Liver (tissue), 3 donors: ENCODE results near the gene BAK1.

ENCODE experiments used
- EGR1 ChIP-seq, 2 donors: IDR thresholded peaks; 2 replicates each; pipeline ENCODE4 v1.6.1; 2016 to 2018; ENCODE audit warnings: antibody characterized with exemption in 2 of 2, low read depth in 2 of 2
- FOXA1 ChIP-seq: IDR thresholded peaks from 2 replicates; pipeline ENCODE4 v1.6.1; 2016; ENCODE audit warnings: antibody characterized with exemption
- HNF4G ChIP-seq: IDR thresholded peaks from 2 replicates; pipeline ENCODE4 v1.6.1; 2016; ENCODE audit warnings: antibody characterized with exemption
- JUND ChIP-seq, 2 donors: IDR thresholded peaks; 2 replicates each; pipeline ENCODE4 v1.6.1; 2016; ENCODE audit warnings: antibody characterized with exemption in 2 of 2
- MAX ChIP-seq: IDR thresholded peaks from 2 replicates; pipeline ENCODE4 v1.6.1; 2016; ENCODE audit warnings: antibody characterized with exemption
- YY1 ChIP-seq: IDR thresholded peaks from 2 replicates; pipeline ENCODE4 v1.6.1; 2016; ENCODE audit warnings: antibody characterized with exemption, mild to moderate bottlenecking
- TF ChIP-seq, protein P1 (sequence below): fragments of 150-350 bp; IDR thresholded peaks from 2 replicates; pipeline ENCODE4 v1.5.1; 2017; ENCODE audit warnings: improper control_type of control experiment, low read depth, low read length; ENCODE audit not compliant: missing input control
- TF ChIP-seq, protein P2 (sequence below): IDR thresholded peaks from 2 replicates; pipeline ENCODE4 v1.6.1; 2016; ENCODE audit warnings: antibody characterized with exemption, mild to moderate bottlenecking
- TF ChIP-seq, protein P3 (sequence below): IDR thresholded peaks from 2 replicates; pipeline ENCODE4 v1.6.1; 2016; ENCODE audit warnings: antibody characterized with exemption
- TF ChIP-seq, protein P4 (sequence below): IDR thresholded peaks from 2 replicates; pipeline ENCODE4 v1.6.1; 2016; ENCODE audit warnings: antibody characterized with exemption
- donor health status: healthy.
- donor health status: healthy.

GRCh38 chr6:33571637-33572316 is 8.3 kb downstream of the BAK1 start:
- TF ChIP-seq, protein P1, sequence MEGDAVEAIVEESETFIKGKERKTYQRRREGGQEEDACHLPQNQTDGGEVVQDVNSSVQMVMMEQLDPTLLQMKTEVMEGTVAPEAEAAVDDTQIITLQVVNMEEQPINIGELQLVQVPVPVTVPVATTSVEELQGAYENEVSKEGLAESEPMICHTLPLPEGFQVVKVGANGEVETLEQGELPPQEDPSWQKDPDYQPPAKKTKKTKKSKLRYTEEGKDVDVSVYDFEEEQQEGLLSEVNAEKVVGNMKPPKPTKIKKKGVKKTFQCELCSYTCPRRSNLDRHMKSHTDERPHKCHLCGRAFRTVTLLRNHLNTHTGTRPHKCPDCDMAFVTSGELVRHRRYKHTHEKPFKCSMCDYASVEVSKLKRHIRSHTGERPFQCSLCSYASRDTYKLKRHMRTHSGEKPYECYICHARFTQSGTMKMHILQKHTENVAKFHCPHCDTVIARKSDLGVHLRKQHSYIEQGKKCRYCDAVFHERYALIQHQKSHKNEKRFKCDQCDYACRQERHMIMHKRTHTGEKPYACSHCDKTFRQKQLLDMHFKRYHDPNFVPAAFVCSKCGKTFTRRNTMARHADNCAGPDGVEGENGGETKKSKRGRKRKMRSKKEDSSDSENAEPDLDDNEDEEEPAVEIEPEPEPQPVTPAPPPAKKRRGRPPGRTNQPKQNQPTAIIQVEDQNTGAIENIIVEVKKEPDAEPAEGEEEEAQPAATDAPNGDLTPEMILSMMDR, result no peak
- TF ChIP-seq EGR1 (IDR thresholded peaks at IDR 0.05; ENCODE audit: low read depth in 2 of 2), result no peak
- TF ChIP-seq, protein P2, sequence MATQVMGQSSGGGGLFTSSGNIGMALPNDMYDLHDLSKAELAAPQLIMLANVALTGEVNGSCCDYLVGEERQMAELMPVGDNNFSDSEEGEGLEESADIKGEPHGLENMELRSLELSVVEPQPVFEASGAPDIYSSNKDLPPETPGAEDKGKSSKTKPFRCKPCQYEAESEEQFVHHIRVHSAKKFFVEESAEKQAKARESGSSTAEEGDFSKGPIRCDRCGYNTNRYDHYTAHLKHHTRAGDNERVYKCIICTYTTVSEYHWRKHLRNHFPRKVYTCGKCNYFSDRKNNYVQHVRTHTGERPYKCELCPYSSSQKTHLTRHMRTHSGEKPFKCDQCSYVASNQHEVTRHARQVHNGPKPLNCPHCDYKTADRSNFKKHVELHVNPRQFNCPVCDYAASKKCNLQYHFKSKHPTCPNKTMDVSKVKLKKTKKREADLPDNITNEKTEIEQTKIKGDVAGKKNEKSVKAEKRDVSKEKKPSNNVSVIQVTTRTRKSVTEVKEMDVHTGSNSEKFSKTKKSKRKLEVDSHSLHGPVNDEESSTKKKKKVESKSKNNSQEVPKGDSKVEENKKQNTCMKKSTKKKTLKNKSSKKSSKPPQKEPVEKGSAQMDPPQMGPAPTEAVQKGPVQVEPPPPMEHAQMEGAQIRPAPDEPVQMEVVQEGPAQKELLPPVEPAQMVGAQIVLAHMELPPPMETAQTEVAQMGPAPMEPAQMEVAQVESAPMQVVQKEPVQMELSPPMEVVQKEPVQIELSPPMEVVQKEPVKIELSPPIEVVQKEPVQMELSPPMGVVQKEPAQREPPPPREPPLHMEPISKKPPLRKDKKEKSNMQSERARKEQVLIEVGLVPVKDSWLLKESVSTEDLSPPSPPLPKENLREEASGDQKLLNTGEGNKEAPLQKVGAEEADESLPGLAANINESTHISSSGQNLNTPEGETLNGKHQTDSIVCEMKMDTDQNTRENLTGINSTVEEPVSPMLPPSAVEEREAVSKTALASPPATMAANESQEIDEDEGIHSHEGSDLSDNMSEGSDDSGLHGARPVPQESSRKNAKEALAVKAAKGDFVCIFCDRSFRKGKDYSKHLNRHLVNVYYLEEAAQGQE, result no peak
- TF ChIP-seq HNF4G, result no peak
- TF ChIP-seq YY1, result no peak
- TF ChIP-seq MAX, result no peak
- TF ChIP-seq JUND (IDR thresholded peaks at IDR 0.05), result no peak
- TF ChIP-seq FOXA1, result no peak
- TF ChIP-seq, protein P3, sequence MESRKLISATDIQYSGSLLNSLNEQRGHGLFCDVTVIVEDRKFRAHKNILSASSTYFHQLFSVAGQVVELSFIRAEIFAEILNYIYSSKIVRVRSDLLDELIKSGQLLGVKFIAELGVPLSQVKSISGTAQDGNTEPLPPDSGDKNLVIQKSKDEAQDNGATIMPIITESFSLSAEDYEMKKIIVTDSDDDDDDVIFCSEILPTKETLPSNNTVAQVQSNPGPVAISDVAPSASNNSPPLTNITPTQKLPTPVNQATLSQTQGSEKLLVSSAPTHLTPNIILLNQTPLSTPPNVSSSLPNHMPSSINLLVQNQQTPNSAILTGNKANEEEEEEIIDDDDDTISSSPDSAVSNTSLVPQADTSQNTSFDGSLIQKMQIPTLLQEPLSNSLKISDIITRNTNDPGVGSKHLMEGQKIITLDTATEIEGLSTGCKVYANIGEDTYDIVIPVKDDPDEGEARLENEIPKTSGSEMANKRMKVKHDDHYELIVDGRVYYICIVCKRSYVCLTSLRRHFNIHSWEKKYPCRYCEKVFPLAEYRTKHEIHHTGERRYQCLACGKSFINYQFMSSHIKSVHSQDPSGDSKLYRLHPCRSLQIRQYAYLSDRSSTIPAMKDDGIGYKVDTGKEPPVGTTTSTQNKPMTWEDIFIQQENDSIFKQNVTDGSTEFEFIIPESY, result no peak
- TF ChIP-seq, protein P4, sequence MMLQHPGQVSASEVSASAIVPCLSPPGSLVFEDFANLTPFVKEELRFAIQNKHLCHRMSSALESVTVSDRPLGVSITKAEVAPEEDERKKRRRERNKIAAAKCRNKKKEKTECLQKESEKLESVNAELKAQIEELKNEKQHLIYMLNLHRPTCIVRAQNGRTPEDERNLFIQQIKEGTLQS, result no peak
